DND-41 (cell line): ENCODE results near the gene ZC3H18.

Experiments used
- CTCF ChIP-seq: IDR thresholded peaks from 2 replicates; pipeline ENCODE4 v1.5.1; 2012; ENCODE audit warnings: borderline replicate concordance, low read length, moderate library complexity, mild to moderate bottlenecking; ENCODE audit not compliant: poor library complexity, severe bottlenecking; ENCODE audit errors: extremely low read depth
- EZH2 ChIP-seq: IDR thresholded peaks from 3 replicates; pipeline ENCODE4 v1.6.1; 2012; ENCODE audit warnings: borderline replicate concordance, low read depth, mild to moderate bottlenecking, moderate library complexity, low read length, inconsistent platforms; ENCODE audit not compliant: severe bottlenecking

- TF ChIP-seq EZH2 (no peak), CTCF (no peak)
Measured at GRCh38 chr16:88554711-88555264, 15.4 kb upstream of the ZC3H18 start.
